ENCODE data around the gene PRKN.

Gene PRKN

GRCh38 chr6:162640756-162641155 is 86.8 kb downstream of the PRKN start:
- no peak for TF ChIP-seq CTCF (IDR thresholded peaks at IDR 0.05; ENCODE audit: low read length, missing control alignments)
- no peak overlapping the region for H3K4me3 ChIP-seq (replicated peaks; ENCODE audit: low read depth, low read length)
- no peak for DNase-seq (ENCODE audit: low read depth)

- DNase-seq (ENCODE audit: low read depth) = no peak
- no peak for TF ChIP-seq CTCF (IDR thresholded peaks at IDR 0.05; ENCODE audit: low read length, missing control alignments)
Observed at GRCh38 chr6:162639951-162640350, 87.6 kb downstream of the PRKN start.

GRCh38 chr6:162638931-162639574 is 88.5 kb downstream of the PRKN start:
- no peak for DNase-seq (ENCODE audit: low read depth)
- no peak for TF ChIP-seq CTCF (IDR thresholded peaks at IDR 0.05; ENCODE audit: low read length, missing control alignments)
- no peak overlapping the region for H3K4me3 ChIP-seq (replicated peaks; ENCODE audit: low read depth, low read length)

More at GRCh38 chr6:162639951-162640350, 87.6 kb downstream of the PRKN start:
- no peak overlapping the region for H3K4me3 ChIP-seq (replicated peaks; ENCODE audit: low read depth, low read length)

- DNase-seq (ENCODE audit: low read depth) = no peak
- TF ChIP-seq CTCF (IDR thresholded peaks at IDR 0.05; ENCODE audit: low read length, missing control alignments) = no peak
- H3K4me3 ChIP-seq (replicated peaks; ENCODE audit: low read depth, low read length) = no peak overlapping the region
Observed at GRCh38 chr6:162637317-162637716, 90.2 kb downstream of the PRKN start.

GRCh38 chr6:162636167-162636566 is 91.4 kb downstream of the PRKN start:
- no peak for TF ChIP-seq CTCF (IDR thresholded peaks at IDR 0.05; ENCODE audit: low read length, missing control alignments)
- DNase-seq (ENCODE audit: low read depth) = no peak
- no peak overlapping the region for H3K4me3 ChIP-seq (replicated peaks; ENCODE audit: low read depth, low read length)

GRCh38 chr6:162631546-162631945 is 96.0 kb downstream of the PRKN start:
- TF ChIP-seq CTCF (IDR thresholded peaks at IDR 0.05; ENCODE audit: low read length, missing control alignments) = no peak
- no peak for DNase-seq (ENCODE audit: low read depth)
- no peak overlapping the region for H3K4me3 ChIP-seq (replicated peaks; ENCODE audit: low read depth, low read length)

- no peak overlapping the region for H3K4me3 ChIP-seq (replicated peaks; ENCODE audit: low read depth, low read length)
- no peak for DNase-seq (ENCODE audit: low read depth)
- TF ChIP-seq CTCF (IDR thresholded peaks at IDR 0.05; ENCODE audit: low read length, missing control alignments) = no peak
Observed at GRCh38 chr6:162630069-162630468, 97.5 kb downstream of the PRKN start.
